ENCODE measurements around the gene PALS2.

PALS2 gene

DNA sequence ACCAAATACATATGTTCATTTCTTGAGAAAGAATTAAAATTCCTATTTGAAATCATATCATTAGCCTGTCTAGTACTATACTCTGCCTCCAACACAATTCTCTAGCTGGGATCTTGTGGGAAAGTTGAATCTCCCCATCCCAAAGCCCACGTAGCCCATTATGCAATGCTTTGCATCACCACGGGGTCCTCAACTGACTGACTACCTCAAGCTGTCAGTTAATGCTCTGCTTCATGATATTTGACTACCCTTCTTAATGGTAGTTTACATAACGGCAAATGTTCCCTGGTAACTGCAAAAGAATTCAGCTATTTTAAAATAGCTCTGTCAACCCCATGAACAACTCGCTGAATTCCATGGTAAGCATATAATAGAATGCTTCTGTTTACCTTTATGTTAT lies 23.3 kb upstream of the PALS2 start:
- TF ChIP-seq, protein P1, sequence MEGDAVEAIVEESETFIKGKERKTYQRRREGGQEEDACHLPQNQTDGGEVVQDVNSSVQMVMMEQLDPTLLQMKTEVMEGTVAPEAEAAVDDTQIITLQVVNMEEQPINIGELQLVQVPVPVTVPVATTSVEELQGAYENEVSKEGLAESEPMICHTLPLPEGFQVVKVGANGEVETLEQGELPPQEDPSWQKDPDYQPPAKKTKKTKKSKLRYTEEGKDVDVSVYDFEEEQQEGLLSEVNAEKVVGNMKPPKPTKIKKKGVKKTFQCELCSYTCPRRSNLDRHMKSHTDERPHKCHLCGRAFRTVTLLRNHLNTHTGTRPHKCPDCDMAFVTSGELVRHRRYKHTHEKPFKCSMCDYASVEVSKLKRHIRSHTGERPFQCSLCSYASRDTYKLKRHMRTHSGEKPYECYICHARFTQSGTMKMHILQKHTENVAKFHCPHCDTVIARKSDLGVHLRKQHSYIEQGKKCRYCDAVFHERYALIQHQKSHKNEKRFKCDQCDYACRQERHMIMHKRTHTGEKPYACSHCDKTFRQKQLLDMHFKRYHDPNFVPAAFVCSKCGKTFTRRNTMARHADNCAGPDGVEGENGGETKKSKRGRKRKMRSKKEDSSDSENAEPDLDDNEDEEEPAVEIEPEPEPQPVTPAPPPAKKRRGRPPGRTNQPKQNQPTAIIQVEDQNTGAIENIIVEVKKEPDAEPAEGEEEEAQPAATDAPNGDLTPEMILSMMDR (IDR thresholded peaks at IDR 0.05; ENCODE audit: borderline replicate concordance, insufficient read depth, low read depth, low read length), result no peak
- no peak overlapping the region for H3K4me3 ChIP-seq (ENCODE audit: low read depth, low read length)

DNA sequence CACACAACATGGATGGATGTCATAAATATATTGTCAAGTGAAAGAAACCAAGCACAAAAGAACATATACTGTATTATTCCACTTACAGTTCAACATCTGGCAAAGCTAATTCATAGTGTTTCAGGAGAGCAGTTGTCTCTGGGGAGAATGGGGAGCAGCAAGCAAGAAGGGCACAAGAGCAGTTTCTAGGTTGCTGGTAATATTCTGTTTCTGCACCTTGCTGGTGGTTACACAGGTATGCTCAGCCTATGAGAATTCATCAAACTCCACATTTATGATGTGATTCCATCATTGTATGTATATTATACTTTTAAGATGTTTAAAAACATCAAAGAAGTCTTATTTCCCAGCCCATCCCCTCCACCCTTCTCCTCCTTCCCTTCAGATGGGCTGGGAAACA lies 18.1 kb upstream of the PALS2 start:
- TF ChIP-seq, protein P1 (IDR thresholded peaks at IDR 0.05; ENCODE audit: borderline replicate concordance, insufficient read depth, low read depth, low read length), result no peak
- no peak overlapping the region for H3K4me3 ChIP-seq (ENCODE audit: low read depth, low read length)

DNA sequence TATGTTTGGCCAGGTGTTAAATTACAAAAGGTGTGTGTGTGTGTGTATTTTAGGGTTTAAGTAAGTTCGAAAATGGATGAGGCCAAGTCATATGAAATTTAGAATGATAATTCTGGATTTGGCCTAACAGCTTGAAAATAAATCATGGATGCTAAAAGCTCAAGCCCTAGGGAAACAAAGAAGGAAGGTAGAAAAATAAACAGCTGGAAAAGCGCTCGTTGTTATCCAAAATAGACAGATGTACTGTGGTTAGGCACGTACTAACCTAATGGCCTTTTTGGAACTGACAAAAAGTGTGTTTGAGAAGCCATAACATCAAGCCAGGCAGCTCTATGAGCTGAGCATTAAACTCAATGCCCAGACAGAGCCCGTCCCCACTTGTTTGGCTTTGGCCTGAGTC lies 17.5 kb upstream of the PALS2 start:
- TF ChIP-seq, protein P1 (IDR thresholded peaks at IDR 0.05; ENCODE audit: borderline replicate concordance, insufficient read depth, low read depth, low read length), result no peak

DNA sequence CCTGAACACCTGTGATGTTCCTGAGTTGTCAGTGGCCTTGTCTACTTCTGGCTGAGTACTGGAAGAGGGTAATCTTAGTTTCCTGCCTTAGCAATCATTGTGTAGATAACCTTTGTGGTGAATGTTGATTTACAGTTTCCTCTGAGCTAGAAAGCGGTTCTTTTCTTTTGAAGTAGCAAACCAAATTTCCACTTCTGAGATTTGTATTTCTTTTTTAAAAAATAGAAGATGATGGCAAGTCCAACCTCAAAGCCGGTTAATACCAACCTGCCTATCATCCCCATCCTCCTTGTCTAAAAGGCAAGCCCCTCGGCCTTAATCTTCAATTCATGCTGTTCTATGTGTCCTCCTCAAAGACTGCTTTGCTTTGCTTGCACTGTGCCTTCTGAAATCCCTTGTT lies 12.5 kb upstream of the PALS2 start:
- H3K4me3 ChIP-seq (ENCODE audit: low read depth, low read length), result no peak overlapping the region
- TF ChIP-seq, protein P1 (IDR thresholded peaks at IDR 0.05; ENCODE audit: borderline replicate concordance, insufficient read depth, low read depth, low read length), result no peak

More for the DNA sequence above, 17.5 kb upstream of the PALS2 start:
- H3K4me3 ChIP-seq (ENCODE audit: low read depth, low read length), result no peak overlapping the region

DNA sequence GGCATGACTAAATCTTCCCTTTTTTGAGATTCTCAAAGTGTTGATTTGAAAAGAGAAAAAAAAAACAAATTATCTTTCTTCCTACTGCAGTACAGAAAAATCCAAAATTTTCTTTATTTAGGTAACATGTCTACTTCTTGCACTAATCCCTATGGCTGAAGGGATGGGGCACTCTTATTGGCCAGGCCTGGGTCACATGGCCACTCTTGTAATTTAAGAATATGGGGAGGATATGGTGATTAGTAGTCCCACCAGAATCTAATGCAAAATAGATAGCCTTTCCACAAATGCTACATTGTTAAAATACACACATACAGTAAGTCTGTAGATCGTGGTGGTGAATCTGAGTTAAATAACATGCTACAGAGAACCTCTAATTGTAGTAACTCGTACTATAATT lies 7.0 kb upstream of the PALS2 start:
- TF ChIP-seq, protein P1 (IDR thresholded peaks at IDR 0.05; ENCODE audit: borderline replicate concordance, insufficient read depth, low read depth, low read length), result no peak
- no peak overlapping the region for H3K4me3 ChIP-seq (ENCODE audit: low read depth, low read length)

DNA sequence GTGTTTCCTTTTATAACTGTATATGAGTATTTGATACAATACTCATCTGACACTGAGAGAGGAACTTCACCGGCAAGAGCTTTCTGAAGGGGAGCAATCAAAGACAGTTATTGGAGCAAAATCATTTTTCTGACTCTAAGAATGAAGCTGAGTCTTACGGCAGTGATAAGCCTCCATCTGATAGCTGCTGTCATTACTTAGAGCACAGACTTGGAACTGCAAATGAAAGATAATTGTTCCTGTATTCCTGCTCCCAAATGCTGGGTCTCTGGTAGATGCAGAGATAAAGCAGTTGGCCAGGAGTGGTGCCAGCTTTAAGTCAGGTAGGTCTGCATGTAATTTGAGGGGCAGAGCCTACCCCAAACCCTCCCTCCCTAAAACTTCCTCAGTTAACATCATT lies 2.3 kb upstream of the PALS2 start:
- H3K4me3 ChIP-seq (ENCODE audit: low read depth, low read length), result no peak overlapping the region
- TF ChIP-seq, protein P1 (IDR thresholded peaks at IDR 0.05; ENCODE audit: borderline replicate concordance, insufficient read depth, low read depth, low read length), result no peak

DNA sequence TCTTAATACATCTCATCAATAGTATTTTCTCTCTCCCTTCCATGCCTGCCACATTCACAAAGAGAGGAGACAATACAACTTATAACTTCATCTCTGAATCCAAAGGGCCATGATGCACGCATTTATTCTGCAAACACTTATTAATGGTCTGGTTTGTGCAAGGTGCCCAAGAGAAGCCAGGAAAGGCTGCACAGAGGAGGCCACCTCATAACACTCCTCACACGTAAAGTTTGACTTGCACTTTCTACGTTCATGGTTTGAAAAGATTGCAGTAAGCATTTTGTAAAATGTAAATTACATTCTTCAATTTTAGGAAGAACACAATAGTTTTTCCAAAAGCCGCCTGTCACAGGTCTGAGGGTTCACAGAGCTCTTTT lies 1.2 kb upstream of the PALS2 start:
- TF ChIP-seq, protein P1 (IDR thresholded peaks at IDR 0.05; ENCODE audit: borderline replicate concordance, insufficient read depth, low read depth, low read length), result no peak
- no peak overlapping the region for H3K4me3 ChIP-seq (ENCODE audit: low read depth, low read length)

Data from GM12875 (cell line).